Natural killer cell (primary cell): ENCODE data around the gene SINHCAF. TPM values are rescaled to one million over a fixed set of nuclear protein-coding genes. Genes with fewer than 3 reads are reported as not detected.

Source experiments
- ATAC-seq, 3 donors: fragments of 150-1000 bp in 2 of 3; fragments of 200-7000 bp in 1 of 3; cut with Tn5 transposase; 1 replicate in 1 of 3; 2 replicates in 2 of 3; pipeline ENCODE4 v1.10.0; 2021; ENCODE audit warnings: mild to moderate bottlenecking in 2 of 3, moderate library complexity in 2 of 3
- DNase-seq, 2 donors: peaks; one replicate each; pipeline versions ENCODE4 v3.0.0 to v3.0.0-alpha.2; 2013 to 2021; ENCODE audit warnings: mixed read lengths in 1 of 2
- H3K27ac ChIP-seq: one replicate; pipeline ENCODE4 v1.5.1; 2013; ENCODE audit warnings: mild to moderate bottlenecking, low read length
- H3K27me3 ChIP-seq: one replicate; pipeline ENCODE4 v1.6.1; 2013; ENCODE audit warnings: low read length; ENCODE audit not compliant: control insufficient read depth, insufficient read depth
- H3K36me3 ChIP-seq: one replicate; pipeline ENCODE4 v1.6.1; 2013; ENCODE audit warnings: low read length; ENCODE audit not compliant: control insufficient read depth, insufficient read depth
- H3K4me1 ChIP-seq: one replicate; pipeline ENCODE4 v1.6.1; 2013; ENCODE audit warnings: low read length; ENCODE audit not compliant: control insufficient read depth, insufficient read depth
- H3K4me3 ChIP-seq: one replicate; pipeline ENCODE4 v1.5.1; 2013; ENCODE audit warnings: low read length
- H3K9me3 ChIP-seq: one replicate; pipeline ENCODE4 v1.6.1; 2013; ENCODE audit warnings: low read length; ENCODE audit not compliant: control insufficient read depth, insufficient read depth
- H3K27ac Mint-ChIP-seq, 2 donors: one replicate each; pipeline ENCODE4 v1.8.0; 2022; ENCODE audit warnings: mild to moderate bottlenecking in 2 of 2, mixed read lengths in 2 of 2, moderate library complexity in 1 of 2
- H3K27me3 Mint-ChIP-seq, 2 donors: one replicate each; pipeline ENCODE4 v1.8.0; 2022; ENCODE audit warnings: low read depth in 2 of 2, mixed read lengths in 2 of 2
- H3K36me3 Mint-ChIP-seq: one replicate; pipeline ENCODE4 v1.8.0; 2022; ENCODE audit warnings: mixed read lengths
- H3K4me1 Mint-ChIP-seq, 2 donors: one replicate each; pipeline ENCODE4 v1.8.0; 2022; ENCODE audit warnings: mixed read lengths in 2 of 2
- H3K4me3 Mint-ChIP-seq: one replicate; pipeline ENCODE4 v1.8.0; 2022; ENCODE audit warnings: mild to moderate bottlenecking, moderate library complexity, mixed read lengths
- H3K9me3 Mint-ChIP-seq, 2 donors: one replicate each; pipeline ENCODE4 v1.8.0; 2022; ENCODE audit warnings: mixed read lengths in 2 of 2
- WGBS: methylation state at CpG from one replicate; pipeline ENCODE4 v1.1.7; 2013; ENCODE audit warnings: missing lambda C conversion rate; ENCODE audit not compliant: insufficient coverage; 5-methylcytosine and 5-hydroxymethylcytosine counted together
- intact Hi-C: fragments of 100-400 bp; cut with micrococcal nuclease; formaldehyde crosslinking; loops from one replicate; pipeline ENCODE4 v1.14.2; 2022
- total RNA-seq, 4 donors: library from RNA; stranded (reverse); fragments of 120-200 nt in 1 of 4; gene quantifications; one replicate each; pipeline versions ENCODE4 v1.2.3 to v1.2.4, GENCODE V29; 2013 to 2022
- TF ChIP-seq, protein P1 (sequence below): fragments of 200-600 bp; IDR thresholded peaks from one replicate; pipeline ENCODE4 v1.8.0; 2022; ENCODE audit warnings: antibody characterized with exemption

The SINHCAF gene
- total RNA-seq, 3 donors from 2014 or later (not counting 1 experiment from before 2014, with no cell fraction given): 40.4 to 55.0 (median 41.0) TPM

DNA sequence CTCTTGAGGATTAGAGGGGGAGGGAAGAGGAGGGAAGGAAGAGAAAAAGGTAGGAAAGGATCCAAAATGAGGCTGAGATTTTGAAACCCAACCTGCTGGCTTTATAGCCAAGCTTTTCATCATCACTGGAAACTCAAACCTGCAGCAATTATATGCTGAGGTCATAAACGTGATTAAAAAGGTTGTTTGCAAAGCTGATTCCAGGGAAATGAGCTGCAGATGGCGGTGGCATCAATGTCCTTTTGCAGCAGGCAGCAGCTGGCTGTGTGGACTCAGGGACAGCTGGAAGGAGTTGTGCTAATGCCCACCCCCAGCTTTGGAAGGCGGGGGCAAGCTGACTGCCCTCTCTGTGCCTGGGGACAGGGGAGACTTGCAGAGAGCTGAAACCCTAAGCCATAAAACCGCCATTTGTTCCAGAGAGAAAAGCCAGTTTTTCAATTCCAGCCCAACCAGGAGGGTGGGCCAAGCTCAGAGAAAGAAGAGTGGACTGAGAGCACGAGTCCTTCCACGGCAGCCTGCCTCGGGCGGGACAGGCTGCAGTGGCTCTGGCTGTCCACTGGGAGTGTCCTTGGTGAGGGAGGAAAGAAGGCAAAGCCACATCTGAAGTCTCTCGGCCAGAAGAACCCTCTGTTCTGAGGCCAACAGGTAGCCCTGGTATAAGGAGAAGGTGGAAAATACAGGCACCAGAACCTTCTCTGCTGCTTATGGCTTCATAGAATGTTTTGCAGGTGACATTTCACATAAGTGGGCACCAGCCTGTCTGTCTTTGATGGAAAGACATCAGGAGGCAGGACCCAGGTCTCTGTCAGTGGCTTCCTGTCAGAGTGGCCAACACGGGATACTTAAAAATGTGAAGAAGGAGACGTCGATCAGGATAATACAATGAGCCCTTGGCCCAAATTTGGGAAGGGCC is 90.7 kb downstream of the SINHCAF start:
- Histone ChIP-seq H3K27me3 (no peaks in the 10 kb centered on the region), H3K36me3 (no peaks in the 10 kb centered on the region), H3K27ac (no peak overlapping the region), H3K4me1 (no peaks in the 10 kb centered on the region), H3K9me3 (no peaks in the 10 kb centered on the region), H3K4me3 (no peak overlapping the region)
- TF ChIP-seq, protein P1, sequence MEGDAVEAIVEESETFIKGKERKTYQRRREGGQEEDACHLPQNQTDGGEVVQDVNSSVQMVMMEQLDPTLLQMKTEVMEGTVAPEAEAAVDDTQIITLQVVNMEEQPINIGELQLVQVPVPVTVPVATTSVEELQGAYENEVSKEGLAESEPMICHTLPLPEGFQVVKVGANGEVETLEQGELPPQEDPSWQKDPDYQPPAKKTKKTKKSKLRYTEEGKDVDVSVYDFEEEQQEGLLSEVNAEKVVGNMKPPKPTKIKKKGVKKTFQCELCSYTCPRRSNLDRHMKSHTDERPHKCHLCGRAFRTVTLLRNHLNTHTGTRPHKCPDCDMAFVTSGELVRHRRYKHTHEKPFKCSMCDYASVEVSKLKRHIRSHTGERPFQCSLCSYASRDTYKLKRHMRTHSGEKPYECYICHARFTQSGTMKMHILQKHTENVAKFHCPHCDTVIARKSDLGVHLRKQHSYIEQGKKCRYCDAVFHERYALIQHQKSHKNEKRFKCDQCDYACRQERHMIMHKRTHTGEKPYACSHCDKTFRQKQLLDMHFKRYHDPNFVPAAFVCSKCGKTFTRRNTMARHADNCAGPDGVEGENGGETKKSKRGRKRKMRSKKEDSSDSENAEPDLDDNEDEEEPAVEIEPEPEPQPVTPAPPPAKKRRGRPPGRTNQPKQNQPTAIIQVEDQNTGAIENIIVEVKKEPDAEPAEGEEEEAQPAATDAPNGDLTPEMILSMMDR: no peak
- DNase-seq: no peak
- Mint-ChIP-seq H3K36me3 (no peaks in the 10 kb centered on the region), H3K4me3 (no peak overlapping the region), H3K27ac (no peak overlapping the region), H3K27me3 (peaks cover 16 to 17% of the 10 kb centered on the region in 2 donors), H3K4me1 (peaks cover 0 to 5% of the 10 kb centered on the region in 2 donors), H3K9me3 (no peaks in the 10 kb centered on the region)
- 74% methylated on average over 12 of the region's 12 CpGs for WGBS
- intact Hi-C loops: loop anchor here (10.0 kb wide), 1 partner anchor 390 kb away; no protein-coding TSS in a partner anchor
- ATAC-seq: no peak

DNA sequence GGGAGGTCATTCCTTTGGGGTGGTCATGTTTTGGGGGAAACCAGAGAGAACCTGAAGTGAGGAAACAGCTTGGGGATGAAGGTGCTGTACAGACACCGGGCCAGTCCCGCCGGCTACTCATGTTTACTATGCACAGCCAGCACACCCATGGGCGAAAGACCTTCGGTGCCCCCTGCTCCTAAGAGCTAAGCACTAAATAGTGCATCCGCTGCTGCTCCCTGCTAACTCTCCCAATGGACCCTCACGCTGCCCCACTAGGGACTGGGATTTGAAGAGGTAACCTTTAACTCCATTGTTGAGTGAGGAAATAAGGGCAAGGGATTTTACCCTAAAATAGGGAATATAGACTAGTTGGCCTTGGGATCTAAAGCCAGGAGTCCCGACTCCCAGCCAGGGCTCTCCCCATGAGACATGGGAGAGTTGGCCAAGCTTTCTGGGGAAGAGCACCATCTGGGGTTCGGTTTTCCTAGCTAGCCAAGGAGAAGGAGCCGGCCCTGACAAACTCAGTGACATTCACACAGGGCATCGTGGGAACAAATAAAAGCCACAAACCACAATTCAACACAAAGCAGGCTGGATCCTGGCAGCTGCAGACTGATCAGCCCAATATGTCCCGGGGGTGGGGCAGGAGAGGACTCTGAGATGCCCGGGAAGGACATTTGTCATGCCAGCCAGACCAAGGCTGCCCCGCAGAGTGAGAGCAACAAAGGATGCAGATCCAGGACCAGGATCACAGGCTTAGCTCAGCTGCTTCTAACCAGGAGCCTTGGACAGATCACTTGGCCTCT is 91.7 kb downstream of the SINHCAF start:
- Mint-ChIP-seq H3K9me3 (no peaks in the 10 kb centered on the region), H3K36me3 (no peaks in the 10 kb centered on the region), H3K4me3 (no peak overlapping the region), H3K4me1 (peaks cover 0 to 5% of the 10 kb centered on the region in 2 donors), H3K27me3 (peaks cover 16 to 17% of the 10 kb centered on the region in 2 donors), H3K27ac (no peak overlapping the region)
- intact Hi-C loops: loop anchor here (10.0 kb wide), 1 partner anchor 389 kb away; no protein-coding TSS in a partner anchor
- H3K4me3 ChIP-seq: no peak overlapping the region
- H3K27ac ChIP-seq: no peak overlapping the region
- TF ChIP-seq, protein P1: no peak
- H3K9me3 ChIP-seq: no peaks in the 10 kb centered on the region
- no peaks in the 10 kb centered on the region for H3K4me1 ChIP-seq
- DNase-seq (no peak), ATAC-seq (no peak)
- WGBS: 66% methylated on average over 13 of the region's 14 CpGs
- no peaks in the 10 kb centered on the region for H3K27me3 ChIP-seq
- H3K36me3 ChIP-seq: no peaks in the 10 kb centered on the region

DNA sequence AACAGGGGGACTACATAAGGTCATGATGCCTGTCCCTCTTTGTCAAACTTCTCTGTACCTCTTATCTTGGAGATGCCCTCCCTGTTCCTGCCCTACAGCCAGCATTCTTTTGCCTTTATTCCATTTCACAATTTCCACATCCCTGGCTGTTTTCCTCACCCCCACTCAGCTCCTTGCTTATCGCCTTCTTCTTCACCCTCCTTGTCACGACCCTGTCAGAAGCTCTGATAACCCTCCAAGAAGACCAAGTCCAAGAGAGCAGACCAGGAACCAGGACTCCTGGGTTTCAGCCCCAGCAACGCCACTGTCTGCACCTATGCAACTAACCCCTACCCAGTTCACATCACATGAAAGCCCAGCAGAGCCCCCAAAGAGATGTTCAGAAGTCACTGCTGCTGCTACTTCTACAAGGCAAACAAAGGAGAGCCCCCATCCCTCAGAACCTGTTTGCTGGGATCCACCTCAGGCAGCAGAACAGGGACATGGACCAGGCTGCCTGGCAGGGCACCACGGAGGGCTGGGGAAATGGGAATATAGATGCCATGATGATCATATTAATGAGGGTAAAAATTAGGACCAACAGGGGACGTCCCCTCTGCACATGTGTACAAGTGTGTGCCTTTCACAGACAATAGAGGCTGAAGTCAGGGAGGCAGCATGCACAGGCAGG is 92.8 kb downstream of the SINHCAF start:
- 64% methylated on average over 5 of the region's 5 CpGs for WGBS
- Mint-ChIP-seq H3K9me3 (no peaks in the 10 kb centered on the region), H3K4me3 (no peak overlapping the region), H3K4me1 (no peaks in the 10 kb centered on the region), H3K27ac (no peak overlapping the region), H3K27me3 (peaks cover 16 to 17% of the 10 kb centered on the region in 2 donors), H3K36me3 (no peaks in the 10 kb centered on the region)
- Histone ChIP-seq H3K36me3 (no peaks in the 10 kb centered on the region), H3K4me1 (no peaks in the 10 kb centered on the region), H3K4me3 (no peak overlapping the region), H3K27me3 (no peaks in the 10 kb centered on the region), H3K9me3 (no peaks in the 10 kb centered on the region), H3K27ac (no peak overlapping the region)
- no peak for ATAC-seq
- intact Hi-C loops: loop anchor here (10.0 kb wide), 1 partner anchor 388 kb away; no protein-coding TSS in a partner anchor
- no peak for DNase-seq
- TF ChIP-seq, protein P1: no peak
